GM21723 (cell line): ENCODE measurements around the gene TMEM72.

ENCODE experiments used
- ATAC-seq: cut with Tn5 transposase; IDR thresholded peaks from one replicate; pipeline ENCODE4 v1.9.1; 2021; ENCODE audit warnings: mild to moderate bottlenecking, moderate library complexity; ENCODE audit not compliant: unreplicated experiment

The TMEM72 gene

GRCh38 chr10:44916429-44916828 is 5.3 kb downstream of the TMEM72 start:
- no peak for ATAC-seq

GRCh38 chr10:44917848-44918247 is 6.7 kb downstream of the TMEM72 start:
- no peak for ATAC-seq

- ATAC-seq = no peak
These were observed 9.1 kb downstream of the TMEM72 start for GRCh38 chr10:44920252-44920651.

- no peak for ATAC-seq
These were observed 9.9 kb downstream of the TMEM72 start for GRCh38 chr10:44921061-44921460.

GRCh38 chr10:44921506-44921905 is 10.4 kb downstream of the TMEM72 start:
- ATAC-seq = no peak

- ATAC-seq = no peak
These were observed 10.9 kb downstream of the TMEM72 start for GRCh38 chr10:44922021-44922420.

- ATAC-seq = no peak
These were observed 11.8 kb downstream of the TMEM72 start for GRCh38 chr10:44922796-44923545.

GRCh38 chr10:44923611-44924010 is 12.5 kb downstream of the TMEM72 start:
- no peak for ATAC-seq

GRCh38 chr10:44924261-44925040 is 13.3 kb downstream of the TMEM72 start:
- no peak for ATAC-seq

- no peak for ATAC-seq
These were observed 14.1 kb downstream of the TMEM72 start for GRCh38 chr10:44925224-44925623.

GRCh38 chr10:44925811-44926750 is 14.9 kb downstream of the TMEM72 start:
- ATAC-seq = no peak

GRCh38 chr10:44926751-44927351 is 15.7 kb downstream of the TMEM72 start:
- ATAC-seq = no peak

- ATAC-seq = no peak
These were observed 16.2 kb downstream of the TMEM72 start for GRCh38 chr10:44927352-44927751.

GRCh38 chr10:44928462-44928861 is 17.3 kb downstream of the TMEM72 start:
- ATAC-seq = no peak

- ATAC-seq = no peak
These were observed 18.5 kb downstream of the TMEM72 start for GRCh38 chr10:44929356-44930255.

GRCh38 chr10:44930904-44931620 is 19.9 kb downstream of the TMEM72 start:
- no peak for ATAC-seq

GRCh38 chr10:44931621-44932516 is 20.7 kb downstream of the TMEM72 start:
- no peak for ATAC-seq
